ENCODE data around the gene CLPSL2.

DNA sequence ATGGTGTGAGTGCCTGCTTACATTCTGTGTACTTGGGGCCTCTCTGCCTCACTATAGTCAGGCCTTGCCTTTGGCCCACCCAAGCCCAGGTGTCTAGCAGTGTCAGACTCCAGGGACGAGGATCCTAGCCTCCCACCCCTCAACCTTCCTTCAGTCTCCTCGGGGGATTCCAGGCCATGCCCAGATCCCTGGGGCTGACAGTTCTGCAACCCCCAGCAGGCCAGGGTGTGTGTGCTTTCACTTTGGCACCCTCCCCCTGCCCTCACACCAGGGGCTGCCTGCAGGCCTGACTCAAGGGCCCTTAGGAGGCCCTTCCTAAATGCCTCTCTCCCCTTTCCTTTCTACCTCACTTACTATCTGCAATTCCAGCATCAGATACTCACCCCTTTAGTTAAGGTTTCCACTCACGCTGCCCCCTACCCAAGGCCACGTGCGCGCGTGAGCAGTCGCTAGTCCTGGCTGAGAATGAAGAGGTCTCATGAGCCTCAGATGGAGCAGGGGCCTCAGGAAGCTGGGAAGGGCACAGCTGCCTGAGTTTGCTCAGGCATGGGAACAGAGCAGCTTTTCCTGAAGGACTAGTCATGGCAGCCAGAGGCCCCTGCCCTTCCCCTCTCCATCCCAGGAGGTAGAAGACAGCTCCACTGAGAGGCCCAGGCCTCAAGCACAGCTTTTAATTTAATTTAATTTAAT, 21.6 kb downstream of the CLPSL2 start:
- TF ChIP-seq POLR2AphosphoS5 (IDR thresholded peaks at IDR 0.05; ENCODE audit: low read depth, low read length) (no peak), TAF1 (IDR thresholded peaks at IDR 0.05; ENCODE audit: borderline replicate concordance, insufficient read depth, low read length) (no peak)
